ENCODE results near the gene PCSK5.

Gene PCSK5

DNA sequence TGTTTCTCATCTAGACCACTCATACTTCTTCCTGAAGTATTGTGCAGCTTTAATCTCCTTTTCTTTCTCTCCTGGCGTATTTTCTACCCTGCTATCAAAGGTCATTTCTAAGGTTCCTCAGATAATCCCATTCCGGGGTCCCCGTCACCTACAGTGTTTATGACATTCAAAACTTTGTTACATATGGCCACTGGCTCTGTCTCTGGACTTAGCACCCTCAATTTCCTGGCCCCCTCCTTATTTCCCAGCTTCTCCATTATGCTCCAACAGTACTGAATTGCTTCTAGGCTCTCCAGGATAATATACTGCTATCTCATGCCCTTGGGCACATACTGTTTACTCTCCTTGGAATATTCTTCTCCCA, 472.5 kb downstream of the PCSK5 start:
- H3K27ac Mint-ChIP-seq = no peak overlapping the region
- no peak overlapping the region for H3K4me3 Mint-ChIP-seq
- H3K9me3 Mint-ChIP-seq = no peaks in the 10 kb centered on the region
- H3K27me3 Mint-ChIP-seq = peaks cover 4% of the 10 kb centered on the region
- H3K36me3 Mint-ChIP-seq (ENCODE audit: low read depth) = no peaks in the 10 kb centered on the region
- no peaks in the 10 kb centered on the region for H3K4me1 Mint-ChIP-seq (ENCODE audit: low read depth)

DNA sequence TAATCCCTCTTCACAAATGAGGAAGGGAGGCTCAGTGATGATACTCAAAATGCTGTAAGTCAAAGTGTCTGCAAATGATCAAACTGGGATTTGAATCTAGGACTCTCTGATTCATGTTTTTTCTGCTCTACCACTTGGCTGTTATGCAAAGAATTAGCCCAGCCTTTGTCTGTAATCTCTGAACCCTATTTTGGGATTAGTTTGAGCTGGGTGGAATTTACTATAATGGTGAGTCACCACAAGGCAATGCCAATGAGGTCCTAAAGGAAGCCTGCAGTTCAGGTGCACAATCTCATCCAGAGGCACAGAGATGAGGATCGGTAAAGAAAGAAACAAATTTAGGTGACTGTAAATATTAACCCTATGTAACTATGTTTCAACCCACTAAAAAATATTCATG, 474.6 kb downstream of the PCSK5 start:
- Mint-ChIP-seq H3K4me3 (no peak overlapping the region), H3K27me3 (no peaks in the 10 kb centered on the region), H3K36me3 (ENCODE audit: low read depth) (no peaks in the 10 kb centered on the region), H3K27ac (no peak overlapping the region), H3K4me1 (ENCODE audit: low read depth) (no peaks in the 10 kb centered on the region), H3K9me3 (no peaks in the 10 kb centered on the region)

DNA sequence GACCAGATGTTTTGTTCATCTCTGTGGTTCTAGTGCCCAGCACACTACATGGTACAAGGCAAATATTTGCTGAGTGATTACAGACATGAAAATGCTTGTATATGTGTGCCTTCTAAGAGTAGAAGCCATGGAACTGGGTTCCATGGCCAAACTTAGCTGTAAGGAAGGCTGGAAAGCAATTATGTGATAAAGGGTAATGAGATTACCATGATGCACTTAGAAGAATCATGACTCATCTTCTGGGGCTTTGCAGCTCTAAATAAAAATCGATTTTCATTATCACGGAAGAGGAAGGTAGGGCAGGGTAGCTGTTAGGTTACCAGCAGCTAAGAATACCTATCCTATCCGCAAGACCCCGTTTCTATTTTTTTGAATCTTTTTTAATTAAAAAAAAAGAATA, 475.8 kb downstream of the PCSK5 start:
- no peak overlapping the region for H3K27ac Mint-ChIP-seq
- no peaks in the 10 kb centered on the region for H3K36me3 Mint-ChIP-seq (ENCODE audit: low read depth)
- H3K4me3 Mint-ChIP-seq = no peak overlapping the region
- H3K4me1 Mint-ChIP-seq (ENCODE audit: low read depth) = no peaks in the 10 kb centered on the region
- H3K27me3 Mint-ChIP-seq = no peaks in the 10 kb centered on the region
- H3K9me3 Mint-ChIP-seq = no peaks in the 10 kb centered on the region

DNA sequence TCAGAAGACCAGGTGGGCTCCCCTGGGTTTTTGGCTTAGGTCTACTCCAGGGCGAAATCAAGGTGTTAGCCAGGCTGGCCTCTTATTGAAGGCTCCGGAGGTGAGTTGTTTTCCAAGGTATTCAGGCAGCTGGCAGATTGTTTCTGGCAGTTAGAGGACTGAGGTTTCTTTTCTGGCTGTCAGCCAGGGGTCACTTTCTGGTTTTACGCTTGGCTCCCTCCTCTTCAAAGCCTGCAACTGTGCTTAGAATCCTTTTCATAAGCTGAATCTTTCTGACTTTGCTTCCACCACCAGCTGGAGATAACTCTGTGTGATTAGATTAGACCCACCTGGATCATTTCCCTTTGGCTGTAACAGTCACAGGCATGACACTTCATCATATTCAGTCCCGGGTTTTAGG, 479.1 kb downstream of the PCSK5 start:
- no peak overlapping the region for H3K27ac Mint-ChIP-seq
- H3K27me3 Mint-ChIP-seq = no peaks in the 10 kb centered on the region
- no peaks in the 10 kb centered on the region for H3K9me3 Mint-ChIP-seq
- no peaks in the 10 kb centered on the region for H3K36me3 Mint-ChIP-seq (ENCODE audit: low read depth)
- H3K4me3 Mint-ChIP-seq = no peak overlapping the region
- no peaks in the 10 kb centered on the region for H3K4me1 Mint-ChIP-seq (ENCODE audit: low read depth)

DNA sequence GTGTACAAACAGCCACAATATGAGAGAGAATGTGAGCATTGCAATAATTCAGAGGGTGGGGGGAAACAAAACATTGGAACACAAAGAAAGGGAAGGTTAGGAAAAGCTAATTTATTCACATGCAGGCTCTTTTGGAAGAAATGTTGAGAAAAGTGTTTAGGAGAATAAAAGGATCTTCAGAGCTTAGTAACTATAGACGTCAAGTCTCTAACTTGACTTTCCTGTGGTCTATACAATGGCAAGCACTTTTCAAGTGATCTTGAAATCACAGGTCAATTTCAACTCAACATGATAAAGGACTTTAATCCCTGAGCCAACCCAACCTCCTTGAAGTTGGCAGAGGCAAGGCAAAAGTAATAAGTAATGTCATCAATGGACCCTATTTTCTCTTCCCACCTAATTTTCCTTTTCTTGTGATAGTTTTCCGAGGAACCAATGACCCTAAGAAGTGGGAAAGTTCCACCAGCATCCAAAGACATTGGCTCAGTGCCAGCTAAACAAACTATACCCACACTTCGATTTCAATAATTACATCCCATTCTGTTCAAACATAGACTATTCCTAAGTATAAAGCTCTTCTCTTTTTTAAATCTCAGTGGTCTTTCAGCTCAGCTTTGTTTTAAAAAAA, 480.0 kb downstream of the PCSK5 start:
- Mint-ChIP-seq H3K27ac (no peak overlapping the region), H3K4me1 (ENCODE audit: low read depth) (no peaks in the 10 kb centered on the region), H3K36me3 (ENCODE audit: low read depth) (no peaks in the 10 kb centered on the region), H3K9me3 (no peaks in the 10 kb centered on the region), H3K4me3 (no peak overlapping the region), H3K27me3 (no peaks in the 10 kb centered on the region)

DNA sequence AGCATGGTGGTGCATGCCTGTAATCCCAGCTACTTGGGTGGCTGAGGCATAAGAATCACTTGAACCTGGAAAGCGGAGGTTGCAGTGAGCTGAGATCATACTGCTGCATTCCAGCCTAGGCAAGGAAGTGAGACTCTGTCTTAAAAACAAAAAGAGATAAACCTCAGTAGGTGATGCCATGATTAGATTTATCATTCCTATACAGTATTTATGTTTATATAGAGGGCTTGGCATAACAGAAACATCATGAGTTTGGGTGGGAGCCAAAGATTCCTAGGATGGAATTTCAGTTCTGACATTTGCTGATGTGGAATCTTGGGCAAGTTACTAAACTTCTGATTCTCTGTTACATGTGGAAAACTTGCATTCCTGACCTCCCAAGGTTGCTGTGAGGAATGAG, 481.4 kb downstream of the PCSK5 start:
- no peak overlapping the region for H3K27ac Mint-ChIP-seq
- H3K4me1 Mint-ChIP-seq (ENCODE audit: low read depth) = no peaks in the 10 kb centered on the region
- H3K4me3 Mint-ChIP-seq = no peak overlapping the region
- no peaks in the 10 kb centered on the region for H3K27me3 Mint-ChIP-seq
- no peaks in the 10 kb centered on the region for H3K9me3 Mint-ChIP-seq
- no peaks in the 10 kb centered on the region for H3K36me3 Mint-ChIP-seq (ENCODE audit: low read depth)

DNA sequence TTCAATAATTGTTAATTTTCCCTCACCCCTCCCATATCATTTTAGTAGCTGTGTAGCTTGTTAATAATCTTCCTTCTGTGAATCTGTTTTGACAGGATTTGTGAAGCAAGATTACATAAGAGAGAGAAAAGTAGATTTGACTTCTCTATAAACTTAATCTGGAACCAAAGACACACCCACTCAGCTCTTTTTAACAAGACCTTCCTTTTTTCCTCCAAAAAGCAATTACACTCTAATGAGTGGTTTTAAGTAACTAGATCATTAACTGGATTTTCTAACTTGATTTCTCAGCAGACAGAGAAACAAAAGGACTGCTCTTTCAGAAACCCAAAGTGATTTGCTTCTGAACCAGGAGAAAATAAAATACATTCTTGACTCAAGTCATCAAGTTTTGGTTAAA, 481.9 kb downstream of the PCSK5 start:
- no peak overlapping the region for H3K27ac Mint-ChIP-seq
- H3K27me3 Mint-ChIP-seq = no peaks in the 10 kb centered on the region
- no peaks in the 10 kb centered on the region for H3K4me1 Mint-ChIP-seq (ENCODE audit: low read depth)
- no peaks in the 10 kb centered on the region for H3K9me3 Mint-ChIP-seq
- no peak overlapping the region for H3K4me3 Mint-ChIP-seq
- H3K36me3 Mint-ChIP-seq (ENCODE audit: low read depth) = no peaks in the 10 kb centered on the region

DNA sequence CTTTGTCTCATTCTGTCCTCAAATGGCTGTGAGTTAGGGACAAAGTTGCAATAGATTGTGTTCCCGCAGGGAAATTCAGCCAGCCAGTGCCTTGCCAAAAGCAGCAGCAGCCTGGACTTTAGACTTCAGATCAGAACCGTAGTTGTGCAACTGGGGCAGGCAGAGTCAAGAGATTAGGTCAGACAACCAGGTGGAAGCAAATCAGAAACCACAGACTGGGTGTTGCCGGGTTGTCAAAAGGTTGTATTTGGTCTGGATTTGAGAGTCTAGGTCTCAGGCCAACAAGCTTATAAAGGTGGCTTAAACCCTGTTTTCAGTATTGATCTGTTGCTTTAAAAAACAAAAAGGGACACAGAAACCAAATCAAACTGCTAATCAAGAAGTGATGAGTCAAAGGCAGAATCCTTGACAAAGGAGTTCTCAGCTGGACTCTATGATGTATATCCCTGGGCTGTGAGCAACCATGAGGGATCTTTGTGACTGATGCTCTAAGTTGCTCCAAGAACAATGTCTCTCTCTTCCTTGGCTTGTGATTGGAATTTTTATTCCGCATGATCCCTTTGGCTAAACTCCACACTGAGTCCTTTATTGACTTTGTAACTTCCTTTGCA, 482.8 kb downstream of the PCSK5 start:
- H3K36me3 Mint-ChIP-seq (ENCODE audit: low read depth) = no peaks in the 10 kb centered on the region
- no peaks in the 10 kb centered on the region for H3K9me3 Mint-ChIP-seq
- H3K4me3 Mint-ChIP-seq = no peak overlapping the region

DNA sequence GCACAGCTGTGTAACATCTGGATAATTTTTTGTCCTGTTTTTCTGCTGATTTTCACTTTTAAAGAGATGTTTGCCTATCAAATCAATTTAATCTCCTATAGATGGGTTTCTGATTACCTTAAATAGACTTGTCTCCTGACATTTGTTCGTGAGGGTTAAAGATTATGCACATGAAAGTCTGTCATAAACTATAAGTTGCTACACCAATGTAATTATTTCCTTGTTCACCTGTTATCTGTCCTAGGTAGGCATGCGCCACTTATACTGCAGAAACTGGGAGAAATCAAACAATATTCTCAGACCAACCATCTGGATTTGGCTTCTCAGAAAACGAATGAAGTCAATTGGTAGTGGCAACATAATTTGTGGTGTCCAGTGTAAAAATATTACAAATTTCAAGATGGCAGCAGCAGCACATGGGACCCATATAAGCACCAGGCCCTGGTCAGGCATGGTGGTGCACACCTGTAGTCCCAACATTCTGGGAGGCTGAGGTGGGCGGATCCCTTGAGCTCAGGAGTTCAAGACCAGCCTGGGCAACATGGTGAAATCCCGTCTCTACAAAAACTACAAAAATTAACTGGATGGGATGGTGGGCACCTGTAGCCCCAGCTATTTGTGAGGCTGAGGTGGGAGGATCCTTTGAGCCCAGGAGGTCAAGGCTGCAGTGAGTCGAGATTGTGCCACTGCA, 483.5 kb downstream of the PCSK5 start:
- H3K36me3 Mint-ChIP-seq (ENCODE audit: low read depth) = no peaks in the 10 kb centered on the region
- no peaks in the 10 kb centered on the region for H3K4me1 Mint-ChIP-seq (ENCODE audit: low read depth)
- H3K27ac Mint-ChIP-seq = no peak overlapping the region
- no peak overlapping the region for H3K4me3 Mint-ChIP-seq
- H3K9me3 Mint-ChIP-seq = no peaks in the 10 kb centered on the region
- no peaks in the 10 kb centered on the region for H3K27me3 Mint-ChIP-seq

More for the DNA sequence above, 482.8 kb downstream of the PCSK5 start:
- Mint-ChIP-seq H3K4me1 (ENCODE audit: low read depth) (no peaks in the 10 kb centered on the region), H3K27ac (no peak overlapping the region), H3K27me3 (no peaks in the 10 kb centered on the region)

DNA sequence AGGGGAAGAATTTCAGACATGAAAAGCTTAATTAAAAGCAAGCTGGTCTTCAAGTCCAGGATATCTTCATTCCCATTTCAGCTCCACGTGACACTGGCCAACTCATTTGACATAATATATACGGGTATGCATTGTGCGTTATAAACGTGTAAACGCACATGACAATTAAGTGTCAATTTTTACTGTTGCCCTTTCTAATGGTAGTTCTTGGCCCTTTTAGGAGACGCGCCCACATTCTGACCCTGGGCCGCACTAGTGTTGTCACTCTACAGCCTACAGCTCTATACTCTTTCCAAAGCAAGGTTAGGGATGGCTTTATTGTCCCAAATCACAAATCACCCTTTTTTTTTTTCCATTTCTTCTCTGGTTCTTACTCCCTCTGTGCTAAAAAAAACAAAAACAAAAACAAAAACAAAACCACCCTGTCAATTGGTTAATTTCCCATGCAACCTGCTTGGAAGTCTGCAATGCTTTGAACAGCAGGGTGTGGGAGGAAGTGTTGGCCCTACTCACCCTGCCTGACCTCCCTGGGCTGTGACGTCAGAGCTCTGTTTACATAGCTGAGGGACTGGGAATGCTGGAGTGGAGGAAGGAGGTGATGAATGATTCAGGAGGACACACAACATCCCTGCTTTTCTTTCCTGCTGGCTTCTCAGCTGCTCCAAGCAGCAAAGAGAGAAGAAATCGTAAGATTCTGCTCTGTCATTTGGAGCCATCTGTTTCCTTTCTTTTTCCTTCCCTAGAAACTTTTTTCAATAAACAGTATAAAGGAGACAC, 484.5 kb downstream of the PCSK5 start:
- no peak overlapping the region for H3K27ac Mint-ChIP-seq
- no peaks in the 10 kb centered on the region for H3K4me1 Mint-ChIP-seq (ENCODE audit: low read depth)
- no peak overlapping the region for H3K4me3 Mint-ChIP-seq
- no peaks in the 10 kb centered on the region for H3K9me3 Mint-ChIP-seq
- no peaks in the 10 kb centered on the region for H3K27me3 Mint-ChIP-seq
- H3K36me3 Mint-ChIP-seq (ENCODE audit: low read depth) = no peaks in the 10 kb centered on the region

DNA sequence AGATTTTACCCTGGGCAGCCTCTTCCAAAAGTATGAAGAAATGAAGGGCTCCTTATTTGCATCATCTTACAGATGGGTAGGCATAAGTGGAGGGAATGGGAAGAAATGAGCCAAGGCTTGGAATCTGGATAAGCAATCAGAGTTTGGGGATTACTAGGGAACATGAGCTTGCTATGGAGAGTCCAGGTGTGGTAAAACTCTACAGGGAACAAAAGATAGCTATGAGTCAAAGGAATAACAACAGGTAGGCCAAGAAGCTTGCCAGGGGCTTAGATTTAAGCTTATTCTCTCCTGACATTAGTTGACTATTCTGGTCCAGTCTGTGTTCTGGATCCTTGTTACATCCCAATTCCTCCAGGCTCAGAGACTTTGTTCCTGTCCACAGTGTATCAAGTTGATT, 487.3 kb downstream of the PCSK5 start:
- Mint-ChIP-seq H3K27ac (no peak overlapping the region), H3K4me3 (no peak overlapping the region), H3K36me3 (ENCODE audit: low read depth) (peaks cover 3% of the 10 kb centered on the region), H3K9me3 (no peaks in the 10 kb centered on the region), H3K4me1 (ENCODE audit: low read depth) (no peaks in the 10 kb centered on the region), H3K27me3 (no peaks in the 10 kb centered on the region)

DNA sequence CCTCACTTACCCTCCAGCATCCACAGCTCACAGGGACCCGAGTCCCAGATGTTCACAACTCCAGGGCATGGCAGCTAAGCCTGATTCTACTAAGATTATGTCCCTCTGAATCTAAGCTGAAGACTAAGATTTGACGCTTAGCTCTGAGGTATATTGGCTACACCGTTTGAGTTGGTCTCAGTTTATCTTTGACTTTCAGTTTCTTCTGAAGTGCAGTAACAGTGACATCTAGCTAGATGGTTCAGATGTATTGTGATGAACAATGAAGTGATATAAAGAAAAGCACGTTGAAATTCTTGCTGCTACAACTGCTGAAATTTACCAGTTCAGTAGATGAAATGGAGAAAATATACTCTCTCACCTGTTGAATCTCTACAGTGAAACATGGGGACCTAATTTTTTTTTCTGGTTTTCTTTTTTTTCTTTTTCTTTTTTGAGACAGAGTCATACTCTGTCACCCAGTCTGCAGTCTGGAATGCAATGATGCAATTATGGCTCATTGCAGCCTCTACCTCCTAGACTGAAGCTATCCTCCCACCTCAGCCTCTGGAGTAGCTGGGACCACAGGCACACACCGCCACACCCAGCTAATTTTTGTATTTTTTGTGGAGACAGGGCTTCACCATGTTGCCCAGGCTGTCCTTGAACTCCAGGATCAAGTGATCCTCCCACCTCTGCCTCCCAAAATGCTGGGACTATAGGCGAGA, 488.0 kb downstream of the PCSK5 start:
- Mint-ChIP-seq H3K4me1 (ENCODE audit: low read depth) (no peaks in the 10 kb centered on the region), H3K27ac (no peak overlapping the region), H3K4me3 (no peak overlapping the region), H3K9me3 (no peaks in the 10 kb centered on the region), H3K36me3 (ENCODE audit: low read depth) (peaks cover 10% of the 10 kb centered on the region), H3K27me3 (no peaks in the 10 kb centered on the region)

DNA sequence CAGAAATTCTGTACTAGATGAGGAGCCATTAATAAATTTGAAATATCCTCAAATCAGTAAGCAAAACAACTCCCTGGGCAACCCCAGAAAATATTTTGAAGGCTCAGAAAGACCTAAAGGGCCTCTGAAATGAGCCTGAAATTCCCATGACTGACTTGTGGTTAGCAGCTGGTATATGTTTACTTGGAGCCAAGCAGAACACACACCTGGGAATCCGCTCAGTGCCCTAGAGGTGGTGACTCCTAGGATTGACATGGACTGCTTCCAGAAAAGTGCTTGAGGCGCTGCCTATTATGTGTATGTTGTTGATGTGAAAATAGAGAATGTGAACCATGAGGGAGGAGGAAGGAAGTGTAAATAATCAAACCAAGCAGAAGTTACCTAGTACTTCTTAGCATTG, 489.0 kb downstream of the PCSK5 start:
- peaks cover 18% of the 10 kb centered on the region for H3K36me3 Mint-ChIP-seq (ENCODE audit: low read depth)

DNA sequence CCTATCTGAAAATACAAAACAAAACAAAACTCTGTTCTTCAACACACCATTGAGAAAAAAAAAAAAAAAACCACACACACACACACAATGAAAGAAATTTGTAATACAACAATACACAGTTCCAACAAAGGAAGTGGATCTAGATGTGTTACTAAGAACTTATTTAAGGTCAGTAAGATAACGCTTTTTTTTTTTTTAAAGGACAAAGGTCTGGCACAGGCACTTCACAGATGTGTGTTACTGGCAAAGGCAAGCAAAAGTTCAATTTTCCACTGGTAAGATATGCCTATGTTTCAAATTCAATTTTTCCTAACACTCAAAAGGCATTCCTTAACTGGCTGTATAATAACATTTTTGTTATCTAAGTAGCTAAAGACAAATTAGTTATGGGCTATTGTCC, 500.2 kb downstream of the PCSK5 start:
- peaks cover 56% of the 10 kb centered on the region for H3K36me3 Mint-ChIP-seq (ENCODE audit: low read depth)
- H3K27ac Mint-ChIP-seq = no peak overlapping the region
- no peak overlapping the region for H3K4me3 Mint-ChIP-seq
- H3K4me1 Mint-ChIP-seq (ENCODE audit: low read depth) = peaks cover 37% of the 10 kb centered on the region
- H3K27me3 Mint-ChIP-seq = no peaks in the 10 kb centered on the region
- no peaks in the 10 kb centered on the region for H3K9me3 Mint-ChIP-seq

More for the DNA sequence above, 489.0 kb downstream of the PCSK5 start:
- no peaks in the 10 kb centered on the region for H3K9me3 Mint-ChIP-seq
- no peak overlapping the region for H3K27ac Mint-ChIP-seq
- no peaks in the 10 kb centered on the region for H3K27me3 Mint-ChIP-seq
- H3K4me3 Mint-ChIP-seq = no peak overlapping the region
- H3K4me1 Mint-ChIP-seq (ENCODE audit: low read depth) = no peaks in the 10 kb centered on the region

Data from stimulated activated naive CD8-positive, alpha-beta T cell treated with anti-CD3 and anti-CD28 coated beads, Interleukin-15, Interleukin-2, amounts not matched to agents 100 ng/mL and 50 ng/mL, for 24 hours (primary cell).